HG03095 (cell line): ENCODE results near the gene DUSP6.
A peak's percentile ranks its signal among the peaks of the same experiment; 100 is the strongest.
"Not testable (repeated sequence)": the region's sequence is repeated elsewhere in the genome, so short reads cannot be mapped to it uniquely, and the experiment has no call there.

Experiments used
- ATAC-seq: cut with Tn5 transposase; IDR thresholded peaks from one replicate; pipeline ENCODE4 v1.9.1; 2021; ENCODE audit warnings: moderate library complexity; ENCODE audit not compliant: unreplicated experiment

The DUSP6 gene

DNA sequence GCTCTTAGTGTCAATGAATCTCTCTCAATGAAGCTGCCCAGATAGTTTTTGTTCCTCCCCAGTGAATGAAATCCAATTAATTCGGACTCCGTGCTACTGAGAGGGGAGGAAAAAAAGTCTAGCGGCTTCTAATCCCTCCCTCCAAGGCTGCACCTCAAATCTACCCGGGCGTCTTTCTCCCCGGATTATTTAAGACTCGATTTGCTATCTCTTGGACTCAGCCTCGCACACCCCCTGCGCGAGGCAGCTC is 134 bp downstream of the DUSP6 start:
- ATAC-seq = no peak

- no peak for ATAC-seq
These were observed 636 bp downstream of the DUSP6 start for GRCh38 chr12:89351489-89352241.

- ATAC-seq = no peak
These were observed 1.4 kb downstream of the DUSP6 start for GRCh38 chr12:89350630-89351488.

DNA sequence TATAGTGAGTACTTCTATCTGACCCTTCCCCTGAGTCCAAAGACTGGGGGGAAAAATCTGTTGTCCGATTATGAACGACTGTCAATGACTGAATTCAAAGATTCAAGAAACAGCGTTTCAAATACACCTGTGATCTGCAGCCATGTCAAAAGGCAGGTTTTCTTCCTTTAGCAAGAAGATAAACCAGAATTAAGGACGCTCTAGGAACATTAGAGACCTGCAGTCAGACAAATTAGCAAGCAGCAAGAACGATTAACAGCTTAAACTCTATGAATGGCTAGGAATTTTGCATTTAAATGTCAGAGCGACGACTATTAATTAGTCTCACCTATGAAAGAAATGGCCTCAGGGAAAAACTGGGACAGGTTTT is 2.1 kb downstream of the DUSP6 start:
- no peak for ATAC-seq

DNA sequence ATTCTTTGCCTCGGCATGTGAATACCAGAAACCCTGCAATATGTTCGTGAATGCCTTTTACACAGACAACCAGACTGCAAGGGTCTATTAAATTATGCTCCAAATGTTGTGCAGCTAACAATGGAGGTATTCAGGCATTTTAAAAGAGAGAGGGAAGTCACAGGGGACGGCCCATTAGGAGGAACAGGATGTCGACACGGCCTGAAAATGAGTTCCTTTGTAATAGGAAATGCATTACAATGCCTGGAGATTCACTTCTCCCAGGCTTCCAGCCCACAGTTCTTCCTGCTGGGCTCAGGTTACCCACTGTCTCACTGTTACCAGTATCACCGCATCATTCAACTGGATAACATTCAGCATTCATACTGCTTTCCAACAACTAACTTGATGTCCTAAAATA is 2.5 kb downstream of the DUSP6 start:
- ATAC-seq = no peak

DNA sequence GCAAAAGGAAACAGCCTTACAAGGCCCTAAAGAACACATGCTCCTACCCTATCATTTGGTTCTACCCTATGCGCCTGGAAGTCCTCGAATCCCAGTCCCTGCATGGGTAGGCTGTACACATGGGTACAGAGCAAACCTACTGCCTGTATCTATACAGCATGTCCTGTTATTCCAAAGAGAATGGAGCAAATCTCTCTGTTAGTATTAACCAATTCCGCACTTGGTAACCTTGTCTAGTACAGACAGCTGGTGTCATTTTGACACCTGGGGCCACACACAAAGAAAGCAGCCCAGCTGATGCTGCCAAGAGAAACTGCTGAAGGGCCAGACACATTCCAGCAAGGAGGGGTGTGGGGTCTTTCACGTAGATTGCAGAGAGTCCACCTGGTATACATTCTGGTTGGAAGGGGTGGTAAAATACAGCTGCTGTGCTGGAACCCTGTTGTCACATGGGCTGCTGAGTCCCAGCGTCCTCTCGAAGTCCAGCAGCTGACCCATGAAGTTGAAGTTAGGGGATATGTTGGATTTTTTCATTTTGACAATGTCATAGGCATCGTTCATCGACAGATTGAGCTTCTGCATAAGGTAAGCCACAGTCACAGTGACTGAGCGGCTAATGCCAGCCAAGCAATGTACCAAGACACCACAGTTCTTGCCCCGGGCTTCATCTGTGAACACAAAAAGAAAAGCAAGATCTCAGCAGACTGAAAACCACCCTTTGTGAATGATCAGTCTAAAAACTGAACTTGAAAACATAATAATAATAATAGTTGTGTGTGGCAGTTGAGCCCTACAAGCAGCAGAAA is 3.2 kb downstream of the DUSP6 start:
- ATAC-seq = no peak

- ATAC-seq = no peak
These were observed 4.9 kb downstream of the DUSP6 start for GRCh38 chr12:89347325-89347829.

GRCh38 chr12:89346741-89347324 is 5.5 kb downstream of the DUSP6 start:
- ATAC-seq = peak; percentile 21

- peak; percentile 99 for ATAC-seq
These were observed 6.2 kb downstream of the DUSP6 start for GRCh38 chr12:89345830-89346740.

DNA sequence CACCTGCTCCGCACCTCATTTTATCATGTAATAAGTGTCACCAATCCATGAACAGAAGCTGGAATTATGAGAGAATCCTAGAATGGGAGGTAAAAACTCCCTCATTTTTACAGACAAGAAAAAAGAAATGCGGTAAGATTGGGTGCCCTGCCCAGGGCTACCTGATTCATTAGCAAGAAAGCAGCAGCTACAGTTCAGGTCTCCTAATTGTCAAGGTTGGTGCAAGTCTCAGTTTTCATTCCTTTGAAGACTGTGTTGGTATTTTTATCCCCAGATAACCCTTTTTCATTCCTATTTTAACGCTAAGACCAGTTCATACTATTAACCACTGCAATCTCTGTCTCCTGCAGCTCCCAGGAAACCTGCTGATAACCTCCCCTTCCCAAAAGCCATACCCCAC is 6.9 kb downstream of the DUSP6 start:
- no peak for ATAC-seq

DNA sequence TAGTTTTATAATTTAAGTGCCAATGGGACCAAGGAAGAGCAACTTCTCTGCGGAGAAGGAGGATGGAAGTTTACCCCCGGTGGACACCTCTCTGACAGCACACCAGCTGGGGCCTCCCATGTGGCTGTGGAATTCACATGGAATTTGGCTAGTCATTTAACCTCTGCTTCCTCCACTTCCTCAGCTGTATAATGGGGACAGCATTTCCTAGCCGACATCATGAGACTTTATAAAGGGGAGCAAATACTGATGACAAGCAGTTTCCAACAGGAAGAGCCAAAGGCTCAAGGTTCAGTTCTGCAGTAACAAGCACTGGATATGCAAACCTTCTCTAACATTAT is 7.5 kb downstream of the DUSP6 start:
- ATAC-seq = no peak

DNA sequence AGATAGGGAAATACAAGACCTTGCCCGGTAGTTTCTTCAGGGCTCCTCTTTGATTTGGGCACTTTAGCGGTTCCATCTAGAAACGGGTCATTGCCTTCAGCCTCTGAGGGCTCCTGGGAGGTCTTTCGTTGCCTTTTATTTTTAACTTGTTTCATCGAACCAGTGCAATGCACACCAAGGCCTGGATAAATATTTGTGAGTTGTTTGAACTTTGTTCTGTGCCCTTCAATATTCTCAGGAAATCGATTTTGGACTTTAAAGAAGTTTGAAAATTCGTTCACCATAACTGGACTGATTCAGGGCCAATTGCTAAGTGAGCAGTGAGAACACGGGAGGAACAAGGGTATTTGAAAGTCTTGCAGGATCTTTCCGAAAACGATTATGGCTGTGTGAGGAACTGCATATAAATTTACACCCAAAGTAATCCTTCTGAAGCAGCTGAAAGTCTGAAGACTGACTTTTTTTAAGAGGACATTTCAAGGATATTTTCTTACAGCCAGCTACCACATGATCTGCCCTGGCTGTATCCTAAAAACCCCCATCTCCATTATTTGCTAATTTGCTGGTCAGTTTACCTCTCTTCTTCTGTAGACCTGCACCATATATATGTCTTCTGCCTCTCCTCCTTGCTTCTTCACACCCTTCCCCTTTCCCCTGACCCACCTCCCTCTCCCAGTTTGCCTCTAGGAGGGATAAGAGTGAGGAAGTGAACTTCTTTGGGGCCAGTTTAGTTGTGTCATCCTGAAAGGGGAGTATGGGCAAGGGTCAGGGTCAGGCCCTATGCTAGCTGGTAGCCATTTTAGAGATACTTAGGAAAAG is 8.0 kb downstream of the DUSP6 start:
- no peak for ATAC-seq

GRCh38 chr12:89343127-89343526 is 9.2 kb downstream of the DUSP6 start:
- no peak for ATAC-seq

- ATAC-seq = no peak
These were observed 11.4 kb downstream of the DUSP6 start for GRCh38 chr12:89340861-89341260.

DNA sequence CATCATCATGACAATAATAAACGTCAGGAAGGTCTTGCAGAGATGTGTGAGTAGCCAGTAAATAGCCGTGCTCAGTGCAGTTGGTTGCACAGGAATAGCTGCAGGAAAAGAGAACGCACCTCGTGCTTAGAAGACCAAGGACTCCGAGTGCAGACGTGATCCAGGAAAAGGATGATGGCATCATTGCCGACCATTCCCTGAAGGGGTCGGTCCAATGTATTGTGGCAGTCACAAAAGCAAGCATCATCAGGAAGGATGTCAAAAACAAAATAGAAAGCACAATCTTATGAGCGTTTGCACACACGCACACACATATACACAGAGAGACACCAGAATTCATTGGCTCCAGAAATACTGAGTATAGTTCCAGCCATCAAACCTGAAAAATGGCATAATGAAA is 12.8 kb downstream of the DUSP6 start:
- no peak for ATAC-seq

DNA sequence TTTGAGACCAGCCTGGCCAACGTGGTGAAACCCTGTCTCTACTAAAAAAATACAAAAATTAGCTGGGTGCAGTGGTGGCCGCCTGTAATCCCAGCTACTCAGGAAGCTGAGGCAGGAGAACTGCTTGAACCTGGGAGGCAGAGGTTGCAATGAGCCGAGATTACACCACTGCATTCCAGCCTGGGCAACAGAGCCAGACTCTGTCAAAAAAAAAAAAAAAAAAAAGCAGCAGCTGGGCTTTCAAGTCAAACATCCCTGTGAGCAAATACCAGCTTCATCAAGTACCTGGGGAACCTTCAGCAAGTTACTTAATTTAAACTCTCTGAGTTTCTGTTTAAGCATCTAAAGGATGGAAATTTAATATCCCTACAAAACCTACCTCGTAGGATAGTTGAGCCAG is 15.2 kb downstream of the DUSP6 start:
- ATAC-seq = not testable (repeated sequence)

- ATAC-seq = no peak
These were observed 16.7 kb downstream of the DUSP6 start for GRCh38 chr12:89335452-89336244.

GRCh38 chr12:89334548-89335169 is 17.6 kb downstream of the DUSP6 start:
- no peak for ATAC-seq
